B cell (primary cell): ENCODE data around the gene PARP16. TPM values are rescaled to one million over a fixed set of nuclear protein-coding genes. Genes with fewer than 3 reads are reported as not detected.

Source experiments
- ATAC-seq: fragments of 200-7000 bp; cut with Tn5 transposase; one replicate; pipeline ENCODE4 v1.10.0; 2021; ENCODE audit warnings: low read depth, mild to moderate bottlenecking, moderate number of reproducible peaks, moderate library complexity
- CTCF ChIA-PET: fragments of 350-600 bp; sonication (Branson Sonifier 250); formaldehyde crosslinking; loops from one replicate; lab custom pipeline; 2021; ENCODE audit warnings: antibody characterized with exemption, inconsistent platforms; lab: Charles Lee
- POLR2A ChIA-PET: fragments of 350-600 bp; sonication (Branson Sonifier 250); formaldehyde crosslinking; loops from one replicate; lab custom pipeline; 2021; ENCODE audit warnings: antibody characterized with exemption; lab: Charles Lee
- DNase-seq: peaks from one replicate; pipeline ENCODE4 v3.0.0; 2013
- H2AFZ ChIP-seq: 2 replicates; pipeline ENCODE4 v1.6.1; 2012; ENCODE audit warnings: mild to moderate bottlenecking, low read depth, low read length; ENCODE audit not compliant: insufficient read depth, poor library complexity, severe bottlenecking
- H3K27ac ChIP-seq, 2 donors: 1 replicate in 1 of 2; 2 replicates in 1 of 2; pipeline ENCODE4 v1.5.1; 2012 to 2013; ENCODE audit warnings: low read length in 2 of 2, mild to moderate bottlenecking in 2 of 2, moderate library complexity in 1 of 2
- H3K27me3 ChIP-seq, 4 experiments: fragments of 200-600 bp in 1 of 4; sonication (generic) in 1 of 4; replicated peaks in 1 of 4; 1 replicate in 2 of 4; 2 replicates in 2 of 4; pipeline versions ENCODE4 v1.6.1 to v1.7.0; 2013 to 2016; ENCODE audit warnings: low read length in 3 of 4, mild to moderate bottlenecking in 2 of 4, mixed read lengths in 1 of 4, moderate library complexity in 1 of 4; ENCODE audit not compliant: insufficient read depth in 4 of 4, control insufficient read depth in 3 of 4; ENCODE audit errors: control extremely low read depth in 1 of 4
- H3K36me3 ChIP-seq, 2 experiments: replicated peaks in 1 of 2; 1 replicate in 1 of 2; 2 replicates in 1 of 2; pipeline versions ENCODE4 v1.6.1 to v1.7.1; 2013; ENCODE audit warnings: low read length in 1 of 2; ENCODE audit not compliant: insufficient read depth in 2 of 2, control insufficient read depth in 1 of 2; ENCODE audit errors: control extremely low read depth in 1 of 2, extremely low read depth in 1 of 2
- H3K4me1 ChIP-seq, 2 donors: fragments of 200-600 bp in 1 of 2; sonication (generic) in 1 of 2; 1 replicate in 1 of 2; 2 replicates in 1 of 2; pipeline versions ENCODE4 v1.5.1 to v1.6.1; 2013 to 2017; ENCODE audit warnings: low read length in 2 of 2; ENCODE audit not compliant: control insufficient read depth in 2 of 2, insufficient read depth in 2 of 2
- H3K4me2 ChIP-seq: replicated peaks from 2 replicates; pipeline ENCODE3; 2012; ENCODE audit warnings: mild to moderate bottlenecking, low read depth, low read length; ENCODE audit not compliant: poor library complexity, severe bottlenecking
- H3K4me3 ChIP-seq, 5 experiments: fragments of 200-600 bp in 1 of 5; sonication (generic) in 1 of 5; 1 replicate in 3 of 5; 2 replicates in 2 of 5; pipeline versions ENCODE4 v1.5.1 to v1.7.0; 2011 to 2016; ENCODE audit warnings: low read length in 4 of 5, mild to moderate bottlenecking in 4 of 5, low read depth in 2 of 5, control low read depth in 1 of 5, moderate library complexity in 1 of 5; ENCODE audit not compliant: insufficient read depth in 1 of 5; ENCODE audit errors: control extremely low read depth in 1 of 5, extremely low read depth in 1 of 5
- H3K79me2 ChIP-seq: fragments of 200-600 bp; sonication (generic); one replicate; pipeline ENCODE4 v1.6.0; 2016; ENCODE audit warnings: low read length; ENCODE audit not compliant: control insufficient read depth, insufficient read depth
- H3K9ac ChIP-seq: fragments of 200-600 bp; sonication (generic); 2 replicates; pipeline ENCODE4 v1.6.1; 2017; ENCODE audit warnings: mild to moderate bottlenecking, low read length, moderate library complexity
- H3K9me3 ChIP-seq, 3 donors: one replicate each; pipeline versions ENCODE4 v1.6.1 to v1.7.1; 2013; ENCODE audit warnings: low read length in 2 of 3; ENCODE audit not compliant: control insufficient read depth in 2 of 3, insufficient read depth in 1 of 3; ENCODE audit errors: control extremely low read depth in 1 of 3
- H4K20me1 ChIP-seq: 2 replicates; pipeline ENCODE4 v1.6.0; 2012; ENCODE audit warnings: mild to moderate bottlenecking, low read length; ENCODE audit not compliant: insufficient read depth, control insufficient read depth, poor library complexity, severe bottlenecking
- H3K27ac Mint-ChIP-seq: one replicate; pipeline ENCODE4 v1.8.0; 2021; ENCODE audit warnings: mixed read lengths
- H3K27me3 Mint-ChIP-seq: one replicate; pipeline ENCODE4 v1.8.0; 2021; ENCODE audit warnings: mixed read lengths
- H3K4me1 Mint-ChIP-seq: one replicate; pipeline ENCODE4 v1.8.0; 2021; ENCODE audit warnings: mixed read lengths
- H3K4me3 Mint-ChIP-seq: one replicate; pipeline ENCODE4 v1.8.0; 2021; ENCODE audit warnings: mixed read lengths
- H3K9me3 Mint-ChIP-seq: one replicate; pipeline ENCODE4 v1.8.0; 2022; ENCODE audit warnings: mixed read lengths; ENCODE audit not compliant: insufficient read depth
- EZH2 ChIP-seq: IDR thresholded peaks from 2 replicates; pipeline ENCODE4 v1.6.1; 2012; ENCODE audit warnings: borderline replicate concordance, low read depth, mild to moderate bottlenecking, moderate library complexity, low read length; ENCODE audit not compliant: insufficient read depth, poor library complexity, severe bottlenecking
- WGBS: methylation state at CpG from one replicate; pipeline ENCODE4 v1.1.5; 2013; ENCODE audit warnings: missing lambda C conversion rate; ENCODE audit not compliant: insufficient coverage; 5-methylcytosine and 5-hydroxymethylcytosine counted together
- intact Hi-C: fragments of 100-400 bp; cut with micrococcal nuclease; formaldehyde crosslinking; loops from one replicate; pipeline ENCODE4 v1.10.0; 2022
- polyA plus RNA-seq: library from polyadenylated mRNA; depleted of rRNA; stranded (reverse); fragments of >200 nt; gene quantifications from 2 replicates; pipeline ENCODE4 v1.2.3, GENCODE V29; 2012
- total RNA-seq, 2 donors: library from RNA; stranded (reverse); fragments of 120-200 nt in 1 of 2; gene quantifications; 1 replicate in 1 of 2; 2 replicates in 1 of 2; pipeline versions ENCODE4 v1.2.3 to v1.2.4, GENCODE V29; 2013 to 2022
- TF ChIP-seq, protein P1 (sequence below): fragments of 200-600 bp; IDR thresholded peaks from one replicate; pipeline ENCODE4 v1.8.0; 2022; ENCODE audit warnings: antibody characterized with exemption, mild to moderate bottlenecking

Gene PARP16
- total and polyA plus RNA-seq, 2 donors (not counting 1 experiment from before 2014, with no cell fraction given), result 18.2 to 19.1 TPM

DNA sequence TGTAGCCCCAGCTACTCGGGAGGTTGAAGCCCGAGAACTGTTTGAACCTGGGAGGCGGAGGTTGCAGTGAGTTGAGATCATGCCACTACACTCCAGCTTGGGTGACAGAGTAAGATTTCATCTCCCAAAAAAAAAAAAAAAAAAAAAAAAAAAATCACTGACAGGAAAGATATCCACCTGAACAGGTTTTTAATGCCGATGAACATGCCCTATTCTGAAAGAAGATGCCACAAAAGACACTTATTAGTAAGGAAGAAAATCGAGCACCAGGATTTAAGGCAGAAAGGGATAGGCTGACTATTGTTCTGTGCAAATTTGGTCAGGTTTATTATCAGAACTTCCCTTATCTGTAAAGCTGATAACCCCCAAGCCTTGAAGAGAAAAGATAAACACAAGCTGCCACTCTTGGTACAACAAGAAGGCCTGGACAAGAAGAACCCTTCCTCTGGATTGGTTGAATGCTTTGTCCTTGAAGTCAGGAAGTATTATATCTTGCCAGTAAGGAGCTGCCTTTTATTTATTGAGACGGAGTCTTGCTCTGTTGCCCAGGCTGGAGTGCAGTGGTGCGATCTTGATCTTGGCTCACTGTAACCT is 2.7 kb upstream of the PARP16 start:
- H3K27ac ChIP-seq, result no peak overlapping the region
- POLR2A ChIA-PET, result no interaction called here
- H3K9me3 ChIP-seq, result no peaks in the 10 kb centered on the region
- H3K79me2 ChIP-seq, result peaks cover 22% of the 10 kb centered on the region
- H3K4me2 ChIP-seq, result no peak overlapping the region
- DNase-seq, result no peak
- H3K4me3 ChIP-seq, result no peak overlapping the region
- TF ChIP-seq, protein P1, sequence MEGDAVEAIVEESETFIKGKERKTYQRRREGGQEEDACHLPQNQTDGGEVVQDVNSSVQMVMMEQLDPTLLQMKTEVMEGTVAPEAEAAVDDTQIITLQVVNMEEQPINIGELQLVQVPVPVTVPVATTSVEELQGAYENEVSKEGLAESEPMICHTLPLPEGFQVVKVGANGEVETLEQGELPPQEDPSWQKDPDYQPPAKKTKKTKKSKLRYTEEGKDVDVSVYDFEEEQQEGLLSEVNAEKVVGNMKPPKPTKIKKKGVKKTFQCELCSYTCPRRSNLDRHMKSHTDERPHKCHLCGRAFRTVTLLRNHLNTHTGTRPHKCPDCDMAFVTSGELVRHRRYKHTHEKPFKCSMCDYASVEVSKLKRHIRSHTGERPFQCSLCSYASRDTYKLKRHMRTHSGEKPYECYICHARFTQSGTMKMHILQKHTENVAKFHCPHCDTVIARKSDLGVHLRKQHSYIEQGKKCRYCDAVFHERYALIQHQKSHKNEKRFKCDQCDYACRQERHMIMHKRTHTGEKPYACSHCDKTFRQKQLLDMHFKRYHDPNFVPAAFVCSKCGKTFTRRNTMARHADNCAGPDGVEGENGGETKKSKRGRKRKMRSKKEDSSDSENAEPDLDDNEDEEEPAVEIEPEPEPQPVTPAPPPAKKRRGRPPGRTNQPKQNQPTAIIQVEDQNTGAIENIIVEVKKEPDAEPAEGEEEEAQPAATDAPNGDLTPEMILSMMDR, result no peak
- no peak for TF ChIP-seq EZH2
- H3K4me1 Mint-ChIP-seq, result peaks cover 37% of the 10 kb centered on the region
- no peaks in the 10 kb centered on the region for H4K20me1 ChIP-seq
- H3K9me3 Mint-ChIP-seq, result no peaks in the 10 kb centered on the region
- no peak overlapping the region for H3K4me3 Mint-ChIP-seq
- no peak for ATAC-seq
- intact Hi-C loops, result loop anchor here (5.0 kb wide), 1 partner anchor 1127 kb away; the partner anchor contains the start of gene PPIB
- H2AFZ ChIP-seq, result no peak overlapping the region
- no peaks in the 10 kb centered on the region for H3K27me3 ChIP-seq
- no peak overlapping the region for H3K9ac ChIP-seq
- 94% methylated on average over 2 of the region's 7 CpGs for WGBS
- H3K4me1 ChIP-seq, result peaks cover 33 to 37% of the 10 kb centered on the region in 2 donors
- no peaks in the 10 kb centered on the region for H3K27me3 Mint-ChIP-seq
- H3K36me3 ChIP-seq, result no peaks in the 10 kb centered on the region
- CTCF ChIA-PET, result no interaction called here
- no peak overlapping the region for H3K27ac Mint-ChIP-seq

- Histone ChIP-seq H2AFZ (peak overlapping the region; percentile 99), H3K9me3 (no peaks in the 10 kb centered on the region), H3K9ac (peak overlapping the region; percentile 87), H3K79me2 (peaks cover 34% of the 10 kb centered on the region), H3K27ac (peak overlapping the region; percentile 83 to 91), H3K4me2 (peak overlapping the region; percentile 90), H3K36me3 (no peaks in the 10 kb centered on the region), H4K20me1 (no peaks in the 10 kb centered on the region), H3K4me1 (peaks cover 22 to 25% of the 10 kb centered on the region in 2 donors), H3K27me3 (no peaks in the 10 kb centered on the region), H3K4me3 (peak overlapping the region in 4 of 5 experiments; percentile 60 to 89 (median 74))
- ChIA-PET POLR2A (interaction anchor here (1.0 to 3.1 kb wide), 7 partner anchors 8 to 298 kb away, joined by 3 to 34 read pairs (median 13); partner anchors contain the start of genes CLPX, RNU5A-1, RNU5B-1 and SPG21), CTCF (interaction anchor here (0.7 to 3.1 kb wide), 9 partner anchors 8 to 253 kb away, joined by 3 to 25 read pairs (median 8); partner anchors contain the start of genes CLPX, RNU5A-1 and RNU5B-1)
- Mint-ChIP-seq H3K27ac (peak overlapping the region; percentile 89), H3K4me1 (peaks cover 37% of the 10 kb centered on the region), H3K9me3 (no peaks in the 10 kb centered on the region), H3K27me3 (no peaks in the 10 kb centered on the region), H3K4me3 (peak overlapping the region; percentile 89)
- ATAC-seq (no peak), DNase-seq (peak; percentile 59)
- WGBS, result 70% methylated on average over 3 of the region's 3 CpGs
- TF ChIP-seq EZH2, result no peak
- TF ChIP-seq, protein P1, result no peak
- intact Hi-C loops, result loop anchor here (1.0 to 5.0 kb wide), 3 partner anchors 8 to 1125 kb away; partner anchors contain the start of gene PPIB
Observed at GRCh38 chr15:65287520-65287855, 805 bp upstream of the PARP16 start.
